Astrocyte (in vitro differentiated cells and primary cell): ENCODE measurements around the gene EPB41L4B.

Source experiments
- EZH2 ChIP-seq: IDR thresholded peaks from 2 replicates; pipeline ENCODE4 v1.6.1; 2012; ENCODE audit warnings: mild to moderate bottlenecking, low read length, inconsistent platforms; ENCODE audit not compliant: insufficient read depth
- TF ChIP-seq, protein P1 (sequence below): IDR thresholded peaks from 2 replicates; pipeline ENCODE4 v1.5.1; 2011; ENCODE audit warnings: low read depth, mild to moderate bottlenecking, inconsistent platforms, low read length, moderate library complexity; ENCODE audit not compliant: insufficient read depth

DNA sequence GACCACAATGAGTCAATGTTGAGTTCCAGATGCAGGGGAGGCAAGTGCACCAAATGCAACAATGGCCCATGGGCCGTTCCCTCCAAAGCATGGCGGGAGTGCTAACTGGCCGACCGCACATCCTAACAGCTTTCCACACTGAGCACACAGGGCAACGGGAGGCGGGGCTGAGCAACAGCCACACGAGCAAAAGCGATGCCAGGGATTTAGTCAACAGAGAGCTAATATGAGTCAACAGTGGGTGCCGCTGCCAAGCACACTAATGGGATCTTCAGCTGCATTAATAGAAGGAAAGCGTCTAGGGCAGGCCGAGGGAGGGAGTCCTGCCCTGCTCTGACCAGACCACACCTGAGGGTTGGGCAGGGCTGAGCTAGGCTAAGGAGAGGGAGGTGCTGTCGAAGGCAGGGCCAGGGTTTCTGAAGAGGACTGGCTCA is 4.6 kb downstream of the EPB41L4B start:
- TF ChIP-seq, protein P1, sequence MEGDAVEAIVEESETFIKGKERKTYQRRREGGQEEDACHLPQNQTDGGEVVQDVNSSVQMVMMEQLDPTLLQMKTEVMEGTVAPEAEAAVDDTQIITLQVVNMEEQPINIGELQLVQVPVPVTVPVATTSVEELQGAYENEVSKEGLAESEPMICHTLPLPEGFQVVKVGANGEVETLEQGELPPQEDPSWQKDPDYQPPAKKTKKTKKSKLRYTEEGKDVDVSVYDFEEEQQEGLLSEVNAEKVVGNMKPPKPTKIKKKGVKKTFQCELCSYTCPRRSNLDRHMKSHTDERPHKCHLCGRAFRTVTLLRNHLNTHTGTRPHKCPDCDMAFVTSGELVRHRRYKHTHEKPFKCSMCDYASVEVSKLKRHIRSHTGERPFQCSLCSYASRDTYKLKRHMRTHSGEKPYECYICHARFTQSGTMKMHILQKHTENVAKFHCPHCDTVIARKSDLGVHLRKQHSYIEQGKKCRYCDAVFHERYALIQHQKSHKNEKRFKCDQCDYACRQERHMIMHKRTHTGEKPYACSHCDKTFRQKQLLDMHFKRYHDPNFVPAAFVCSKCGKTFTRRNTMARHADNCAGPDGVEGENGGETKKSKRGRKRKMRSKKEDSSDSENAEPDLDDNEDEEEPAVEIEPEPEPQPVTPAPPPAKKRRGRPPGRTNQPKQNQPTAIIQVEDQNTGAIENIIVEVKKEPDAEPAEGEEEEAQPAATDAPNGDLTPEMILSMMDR, result no peak
- TF ChIP-seq EZH2, result no peak
